GM12891 (cell line): Measurements from ENCODE around the gene ZNF385B.

Experiments used
- PAX5 ChIP-seq: IDR thresholded peaks from 2 replicates; pipeline ENCODE4 v1.6.1; 2011; ENCODE audit warnings: low read length, moderate library complexity, mild to moderate bottlenecking; ENCODE audit not compliant: insufficient read depth, severe bottlenecking
- POLR2A ChIP-seq: IDR thresholded peaks from 2 replicates; pipeline ENCODE4 v1.6.1; 2011; ENCODE audit warnings: low read depth, low read length, control low read depth
- POLR2AphosphoS5 ChIP-seq: IDR thresholded peaks from 2 replicates; pipeline ENCODE4 v1.6.1; 2011; ENCODE audit warnings: low read depth, low read length, control low read depth
- TAF1 ChIP-seq: IDR thresholded peaks from 2 replicates; pipeline ENCODE4 v1.6.1; 2011; ENCODE audit warnings: low read depth, low read length, control low read depth

GRCh38 chr2:179538406-179539123 is 322.8 kb downstream of the ZNF385B start:
- no peak for TF ChIP-seq POLR2AphosphoS5
- TF ChIP-seq POLR2A = no peak
- TF ChIP-seq PAX5 = no peak
- TF ChIP-seq TAF1 = no peak
